Measurements from ENCODE around the gene MAP3K7. TPM values are rescaled to one million over a fixed set of nuclear protein-coding genes. Genes with fewer than 3 reads are reported as not detected.

The MAP3K7 gene
- total and polyA plus RNA-seq, 2 of the 4 experiments (the other 2 are of a cell fraction) = 26.5 to 29.9 TPM

- no peak overlapping the region for H2BK15ac ChIP-seq (ENCODE audit: low read depth, low read length)
- H2BK20ac ChIP-seq (ENCODE audit: low read depth, low read length) = no peak overlapping the region
- H3K27ac ChIP-seq (ENCODE audit: insufficient read depth, low read length) = no peak overlapping the region
- H3K18ac ChIP-seq (ENCODE audit: low read depth, low read length) = no peak overlapping the region
- no peak overlapping the region for H2AFZ ChIP-seq (replicated peaks; ENCODE audit: low read length, poor library complexity)
- H3K27me3 ChIP-seq (ENCODE audit: control insufficient read depth, insufficient read depth, low read length) = no peaks in the 10 kb centered on the region
- no peak overlapping the region for H3K9ac ChIP-seq (ENCODE audit: low read depth, low read length)
- no peak overlapping the region for H4K8ac ChIP-seq (ENCODE audit: low read depth in 2 of 2, low read length in 2 of 2)
- H3K9me3 ChIP-seq (ENCODE audit: control insufficient read depth, insufficient read depth, low read length) = no peaks in the 10 kb centered on the region
- no peak overlapping the region for H2AK9ac ChIP-seq (replicated peaks; ENCODE audit: low read depth, low read length, poor library complexity)
- H3K79me1 ChIP-seq (ENCODE audit: low read depth in 1 of 2, low read length in 2 of 2) = peaks cover 23 to 49% of the 10 kb centered on the region in 2 experiments; a peak in 3 of 4 replicates
- DNase-seq (no peak), ATAC-seq (ENCODE audit: low read depth) (no peak)
- no peak overlapping the region for H2AK5ac ChIP-seq (ENCODE audit: low read depth, low read length)
- peaks cover 11% of the 10 kb centered on the region; the same call in 1 of the 2 replicates for H3K9me1 ChIP-seq (ENCODE audit: insufficient read depth, low read length)
- ChIA-PET POLR2A (ENCODE audit: unreplicated experiment) (no interaction called here), CTCF (no interaction called here)
- in situ Hi-C loops (cut with MboI; ENCODE audit: low sequenced_read_pairs) = no loop called here
- H2BK120ac ChIP-seq (ENCODE audit: low read depth, low read length) = no peak overlapping the region
- no peak overlapping the region for H4K5ac ChIP-seq (ENCODE audit: low read depth, low read length)
- H2BK5ac ChIP-seq (ENCODE audit: low read depth, low read length, poor library complexity, severe bottlenecking) = no peak overlapping the region
- H3K56ac ChIP-seq (ENCODE audit: extremely low read depth, insufficient read depth, low read length) = no peak overlapping the region
- WGBS, 2 experiments (ENCODE audit: extremely low coverage in 2 of 2, insufficient read length in 1 of 2) = 76% methylated on average over 3 of the region's 3 CpGs; no CpG with 5 or more reads in 1 of the 2 experiments
- no peak overlapping the region for H4K91ac ChIP-seq (ENCODE audit: insufficient read depth, low read depth, low read length)
- no peaks in the 10 kb centered on the region for H3K36me3 ChIP-seq (ENCODE audit: control insufficient read depth, insufficient read depth, low read length)
- H3K4me3 ChIP-seq (ENCODE audit: insufficient read depth, low read depth, low read length) = no peak overlapping the region
- intact Hi-C loops (cut with micrococcal nuclease) = no loop called here
- no peak overlapping the region for H3K23ac ChIP-seq (ENCODE audit: low read depth, low read length)
- peaks cover 41% of the 10 kb centered on the region for H4K20me1 ChIP-seq (ENCODE audit: insufficient read depth, low read length)
- peaks cover 6% of the 10 kb centered on the region for H3K4me1 ChIP-seq (ENCODE audit: control insufficient read depth, insufficient read depth, low read length)
- H3K4ac ChIP-seq (ENCODE audit: low read depth, low read length) = no peak overlapping the region
- no peak overlapping the region for H3K4me2 ChIP-seq (ENCODE audit: low read depth, low read length)
- no TSS peak for BruUV-seq (replicated peaks)
- no peak overlapping the region for H3K14ac ChIP-seq (replicated peaks; ENCODE audit: low read depth, low read length)
- TF ChIP-seq FOS (IDR thresholded peaks at IDR 0.05; ENCODE audit: low read depth, low read length) = no peak
- TF ChIP-seq POLR2A (IDR thresholded peaks at IDR 0.05; ENCODE audit: low read depth, low read length) = no peak
- no peak for TF ChIP-seq RAD21 (IDR thresholded peaks at IDR 0.05; ENCODE audit: low read length)
- TF ChIP-seq MXI1 (IDR thresholded peaks at IDR 0.05; ENCODE audit: borderline replicate concordance, low read depth, low read length) = no peak
- TF ChIP-seq BHLHE40 (IDR thresholded peaks at IDR 0.05; ENCODE audit: low read depth, low read length) = no peak
- TF ChIP-seq USF2 (IDR thresholded peaks at IDR 0.05; ENCODE audit: low read depth, low read length) = no peak
- TF ChIP-seq SMC3 (IDR thresholded peaks at IDR 0.05; ENCODE audit: low read depth, low read length) = no peak
- no peak for TF ChIP-seq RCOR1 (IDR thresholded peaks at IDR 0.05; ENCODE audit: insufficient replicate concordance, low read length)
- TF ChIP-seq ELK1 (IDR thresholded peaks at IDR 0.05; ENCODE audit: borderline replicate concordance, low read depth, low read length) = no peak
- no peak for TF ChIP-seq MAFK (IDR thresholded peaks at IDR 0.05; ENCODE audit: low read depth, low read length)
- TF ChIP-seq CTCF (conservative IDR thresholded peaks at IDR 0.05; ENCODE audit: low read depth, low read length) = no peak
- TF ChIP-seq RFX5 (IDR thresholded peaks at IDR 0.05; ENCODE audit: low read depth, low read length) = no peak
- no peak for TF ChIP-seq CHD1 (IDR thresholded peaks at IDR 0.05; ENCODE audit: low read depth, low read length)
- no peak for TF ChIP-seq NFE2L2 (IDR thresholded peaks at IDR 0.05; ENCODE audit: low read depth, low read length)
- TF ChIP-seq CEBPB (IDR thresholded peaks at IDR 0.05; ENCODE audit: low read depth, low read length) = no peak
- TF ChIP-seq MAZ (IDR thresholded peaks at IDR 0.05; ENCODE audit: borderline replicate concordance, low read depth, low read length) = no peak
- dilution Hi-C loops (cut with HindIII; ENCODE audit: low sequenced_read_pairs, unreplicated experiment) = no loop called here
Observed at GRCh38 chr6:90575267-90575666, 11.6 kb downstream of the MAP3K7 start.
